Smooth muscle cell (in vitro differentiated cells): Measurements from ENCODE around the gene CATSPER1. TPM values are rescaled to one million over a fixed set of nuclear protein-coding genes. Genes with fewer than 3 reads are reported as not detected.

Source experiments
- DNase-seq: peaks from one replicate; lab custom pipeline; 2025; ENCODE audit not compliant: unreplicated experiment; lab: John Stamatoyannopoulos, UW
- H2AFZ ChIP-seq: fragments of 200-600 bp; sonication (generic); 2 replicates; pipeline ENCODE4 v1.6.0; 2016; ENCODE audit warnings: antibody characterized with exemption, low read depth, mild to moderate bottlenecking
- H3F3A ChIP-seq: fragments of 200-600 bp; sonication (generic); 2 replicates; pipeline ENCODE4 v1.6.0; 2017; ENCODE audit warnings: antibody characterized with exemption, low read depth
- H3K27ac ChIP-seq: fragments of 200-600 bp; sonication (generic); 2 replicates; pipeline ENCODE4 v1.5.1; 2016; ENCODE audit warnings: low read depth, mild to moderate bottlenecking
- H3K27me3 ChIP-seq: fragments of 200-600 bp; sonication (generic); 2 replicates; pipeline ENCODE4 v1.6.1; 2016; ENCODE audit warnings: low read depth, mild to moderate bottlenecking
- H3K36me3 ChIP-seq: fragments of 200-600 bp; sonication (generic); 2 replicates; pipeline ENCODE4 v1.5.1; 2016; ENCODE audit warnings: low read depth
- H3K4me1 ChIP-seq: fragments of 200-600 bp; sonication (generic); 2 replicates; pipeline ENCODE4 v1.5.1; 2016; ENCODE audit warnings: low read depth
- H3K4me2 ChIP-seq: fragments of 200-600 bp; sonication (generic); 2 replicates; pipeline ENCODE4 v1.6.0; 2016; ENCODE audit warnings: mild to moderate bottlenecking
- H3K4me3 ChIP-seq: fragments of 200-600 bp; sonication (generic); 2 replicates; pipeline ENCODE4 v1.5.1; 2016; ENCODE audit warnings: mild to moderate bottlenecking
- H3K79me2 ChIP-seq: fragments of 200-600 bp; sonication (generic); 2 replicates; pipeline ENCODE4 v1.6.0; 2016; ENCODE audit warnings: low read depth, mild to moderate bottlenecking
- H3K9ac ChIP-seq: fragments of 200-600 bp; sonication (generic); 2 replicates; pipeline ENCODE4 v1.6.0; 2016; ENCODE audit warnings: low read depth
- H3K9me3 ChIP-seq: fragments of 200-600 bp; sonication (generic); replicated peaks from 2 replicates; pipeline ENCODE4 v1.5.1; 2016; ENCODE audit warnings: low read depth
- H4K20me1 ChIP-seq: fragments of 200-600 bp; sonication (generic); 2 replicates; pipeline ENCODE4 v1.6.0; 2016; ENCODE audit warnings: low read depth
- CTCF ChIP-seq: fragments of 200-600 bp; sonication (generic); IDR thresholded peaks from 2 replicates; pipeline ENCODE4 v1.5.1; 2017; ENCODE audit warnings: borderline replicate concordance, mild to moderate bottlenecking, antibody characterized with exemption; ENCODE audit not compliant: insufficient read depth, poor library complexity, severe bottlenecking
- WGBS: methylation state at CpG from one replicate; pipeline ENCODE4 v1.1.7; 2016; ENCODE audit warnings: low lambda C conversion rate; 5-methylcytosine and 5-hydroxymethylcytosine counted together
- polyA plus RNA-seq: library from polyadenylated mRNA; unstranded; fragments of >200 nt; fragmentation: Nextera tagmentation; extraction: Ambion mirVana; gene quantifications from 2 replicates; pipeline ENCODE4 v1.2.1, GENCODE V29; 2016
- total RNA-seq: library from RNA; depleted of rRNA; stranded (reverse); fragments of >200 nt; gene quantifications from 2 replicates; pipeline ENCODE4 v1.2.3, GENCODE V29; 2014

The CATSPER1 gene
- total and polyA plus RNA-seq, 2 experiments from 2014 or later = 0.55 TPM; not detected in 1

- no peak for DNase-seq
- H3F3A ChIP-seq = no peaks in the 10 kb centered on the region
- no peak overlapping the region for H3K9ac ChIP-seq
- no peaks in the 10 kb centered on the region for H3K27me3 ChIP-seq
- H3K4me2 ChIP-seq = no peak overlapping the region
- H3K4me1 ChIP-seq = no peaks in the 10 kb centered on the region
- no peaks in the 10 kb centered on the region for H3K36me3 ChIP-seq
- no peaks in the 10 kb centered on the region for H3K79me2 ChIP-seq
- 96% methylated on average over 11 of the region's 13 CpGs for WGBS
- no peaks in the 10 kb centered on the region for H4K20me1 ChIP-seq
- TF ChIP-seq CTCF = no peak
- no peak overlapping the region for H3K4me3 ChIP-seq
- no peaks in the 10 kb centered on the region for H3K9me3 ChIP-seq
- no peak overlapping the region for H3K27ac ChIP-seq
- H2AFZ ChIP-seq = no peak overlapping the region
Measured at GRCh38 chr11:65973439-65974110, 52.7 kb downstream of the CATSPER1 start.

- no peak for DNase-seq
- WGBS = 97% methylated on average over 8 of the region's 8 CpGs
- H3F3A ChIP-seq = no peaks in the 10 kb centered on the region
Measured at GRCh38 chr11:65972116-65972515, 54.2 kb downstream of the CATSPER1 start.

GRCh38 chr11:65968600-65969482 lies 57.4 kb downstream of the CATSPER1 start:
- no peak for DNase-seq
- Histone ChIP-seq H3K27me3 (no peaks in the 10 kb centered on the region), H3F3A (no peaks in the 10 kb centered on the region), H2AFZ (no peak overlapping the region), H3K27ac (no peak overlapping the region), H3K4me1 (no peaks in the 10 kb centered on the region), H3K79me2 (peaks cover 4% of the 10 kb centered on the region), H4K20me1 (no peaks in the 10 kb centered on the region), H3K36me3 (no peaks in the 10 kb centered on the region), H3K4me3 (no peak overlapping the region), H3K9ac (no peak overlapping the region), H3K4me2 (no peak overlapping the region), H3K9me3 (no peaks in the 10 kb centered on the region)
- TF ChIP-seq CTCF = no peak
- 96% methylated on average over 15 of the region's 15 CpGs for WGBS

More at GRCh38 chr11:65972116-65972515, 54.2 kb downstream of the CATSPER1 start:
- Histone ChIP-seq H3K4me3 (no peak overlapping the region), H2AFZ (no peak overlapping the region), H4K20me1 (no peaks in the 10 kb centered on the region), H3K4me1 (no peaks in the 10 kb centered on the region), H3K9ac (no peak overlapping the region), H3K27me3 (no peaks in the 10 kb centered on the region), H3K36me3 (no peaks in the 10 kb centered on the region), H3K27ac (no peak overlapping the region), H3K79me2 (no peaks in the 10 kb centered on the region), H3K4me2 (no peak overlapping the region), H3K9me3 (no peaks in the 10 kb centered on the region)
- no peak for TF ChIP-seq CTCF
